Measurements from ENCODE around the gene SELENOV. TPM values are rescaled to one million over a fixed set of nuclear protein-coding genes. Genes with fewer than 3 reads are reported as not detected.

The SELENOV gene
- total and polyA plus RNA-seq, 9 of the 15 experiments (the other 6 are each of a cell fraction or from before 2014, with no cell fraction given): 0.04 to 0.09 (median 0.06) TPM; not detected in 4

GRCh38 chr19:39542206-39542605 lies 27.3 kb downstream of the SELENOV start (continued):
- TF ChIP-seq ZNF395 (CRISPR knock-in tag; IDR thresholded peaks at IDR 0.05): no peak

- Histone ChIP-seq H4K20me1 (replicated peaks; ENCODE audit: control insufficient read depth, insufficient read depth, low read length) (no peaks in the 10 kb centered on the region), H3K4me1 (replicated peaks in 1 of 2; ENCODE audit: control insufficient read depth in 2 of 2, insufficient read depth in 2 of 2, low read length in 2 of 2) (peaks cover 6 to 8% of the 10 kb centered on the region in 2 experiments; a peak in 3 of 5 replicates), H3K27ac (ENCODE audit: extremely low read depth, low read depth, low read length) (no peak overlapping the region), H3K9ac (ENCODE audit: insufficient read depth in 1 of 2, low read depth in 2 of 2, low read length in 2 of 2) (no peak overlapping the region), H2AFZ (ENCODE audit: low read depth, low read length) (no peak overlapping the region), H3K4me3 (no peak overlapping the region), H3K9me3 (replicated peaks; ENCODE audit: control insufficient read depth, insufficient read depth, low read depth, low read length) (no peaks in the 10 kb centered on the region), H3K27me3 (ENCODE audit: control insufficient read depth in 2 of 2, insufficient read depth in 2 of 2, low read length in 2 of 2) (peaks cover 11 to 16% of the 10 kb centered on the region in 2 experiments; a peak in 3 of 5 replicates), H3K79me2 (ENCODE audit: control insufficient read depth, insufficient read depth, low read length) (peaks cover 12% of the 10 kb centered on the region), H3K4me2 (ENCODE audit: insufficient read depth, low read length) (no peak overlapping the region), H3K9me1 (ENCODE audit: control insufficient read depth, insufficient read depth, low read length) (no peaks in the 10 kb centered on the region), H3K36me3 (ENCODE audit: control insufficient read depth, insufficient read depth, low read length) (no peaks in the 10 kb centered on the region)
- no peak for DNase-seq (ENCODE audit: extremely low read depth in 1 of 4, low spot score in 3 of 4)
- WGBS (ENCODE audit: insufficient coverage, low coverage, missing lambda C conversion rate): 3% methylated on average over 3 of the region's 3 CpGs
- in situ Hi-C loops (cut with MboI) (no loop called here), intact Hi-C loops (cut with micrococcal nuclease) (no loop called here)
- ChIA-PET POLR2A (no interaction called here), CTCF (ENCODE audit: low intra/inter-chr PET ratio) (no interaction called here)
- ATAC-seq: no peak
- FAIRE-seq: no peak
- no TSS peak for BruUV-seq (replicated peaks)
- TF ChIP-seq ZEB2 (IDR thresholded peaks at IDR 0.05): no peak
- TF ChIP-seq RCOR1 (IDR thresholded peaks at IDR 0.05; ENCODE audit: borderline replicate concordance in 1 of 2, low read depth in 2 of 2, low read length in 2 of 2): no peak
- TF ChIP-seq MYBL2 (IDR thresholded peaks at IDR 0.05; ENCODE audit: low read depth): no peak
- no peak for TF ChIP-seq MYBL2 (CRISPR knock-in tag; IDR thresholded peaks at IDR 0.05; ENCODE audit: borderline replicate concordance)
- no peak for TF ChIP-seq KLF13 (tag; IDR thresholded peaks at IDR 0.05; ENCODE audit: borderline replicate concordance, low read depth)
- no peak for TF ChIP-seq NR0B1 (IDR thresholded peaks at IDR 0.05; ENCODE audit: partially characterized antibody)
- TF ChIP-seq RUNX1 (IDR thresholded peaks at IDR 0.05; ENCODE audit: low read depth): no peak
- no peak for TF ChIP-seq TAF1 (IDR thresholded peaks at IDR 0.05; ENCODE audit: control insufficient read depth, extremely low read depth, insufficient read depth, low read length, severe bottlenecking)
- no peak for TF ChIP-seq CBFB (CRISPR knock-in tag; IDR thresholded peaks at IDR 0.05)
- no peak for TF ChIP-seq RNF2 (IDR thresholded peaks at IDR 0.05)
- TF ChIP-seq E2F1 (CRISPR knock-in tag; IDR thresholded peaks at IDR 0.05): no peak
- TF ChIP-seq UBTF (IDR thresholded peaks at IDR 0.05; ENCODE audit: borderline replicate concordance in 1 of 2, low read depth in 2 of 2, low read length in 2 of 2): no peak
- TF ChIP-seq ZNF23 (CRISPR knock-in tag; IDR thresholded peaks at IDR 0.05): no peak
- TF ChIP-seq NR2C2 (CRISPR knock-in tag; IDR thresholded peaks at IDR 0.05): no peak
- no peak for TF ChIP-seq NR2C2 (tag; IDR thresholded peaks at IDR 0.05)
Observed at GRCh38 chr19:39543477-39543857, 28.5 kb downstream of the SELENOV start.

Data from K562 (cell line).